Trophoblast cell (in vitro differentiated cells and primary cell): ENCODE data around the gene RPS16.

Source experiments
- DNase-seq, 2 donors: peaks; one replicate each; pipeline ENCODE4 v3.0.0-alpha.2; 2016
- H2AFZ ChIP-seq: 2 replicates; pipeline ENCODE4 v1.6.1; 2013; ENCODE audit warnings: low read length, moderate library complexity, mild to moderate bottlenecking; ENCODE audit not compliant: insufficient read depth, poor library complexity
- H2AK5ac ChIP-seq: 2 replicates; pipeline ENCODE4 v1.6.1; 2013; ENCODE audit warnings: mild to moderate bottlenecking, low read length
- H2BK120ac ChIP-seq: 2 replicates; pipeline ENCODE4 v1.6.1; 2013; ENCODE audit warnings: low read length, mild to moderate bottlenecking, moderate library complexity; ENCODE audit not compliant: insufficient read depth, poor library complexity
- H2BK12ac ChIP-seq: 2 replicates; pipeline ENCODE4 v1.6.1; 2013; ENCODE audit warnings: mild to moderate bottlenecking, low read length, moderate library complexity
- H2BK5ac ChIP-seq: 2 replicates; pipeline ENCODE4 v1.6.1; 2013; ENCODE audit warnings: low read length, low read depth, moderate library complexity, mild to moderate bottlenecking; ENCODE audit not compliant: poor library complexity
- H3K14ac ChIP-seq: 2 replicates; pipeline ENCODE4 v1.6.1; 2013; ENCODE audit warnings: mild to moderate bottlenecking, low read length
- H3K18ac ChIP-seq: 2 replicates; pipeline ENCODE4 v1.6.1; 2013; ENCODE audit warnings: mild to moderate bottlenecking, low read length
- H3K23ac ChIP-seq: 2 replicates; pipeline ENCODE4 v1.6.1; 2013; ENCODE audit warnings: low read length
- H3K27ac ChIP-seq: 2 replicates; pipeline ENCODE4 v1.5.1; 2013; ENCODE audit warnings: low read depth, mild to moderate bottlenecking, inconsistent platforms, low read length, moderate library complexity
- H3K27me3 ChIP-seq: 2 replicates; pipeline ENCODE4 v1.6.1; 2013; ENCODE audit warnings: inconsistent platforms, mild to moderate bottlenecking, low read length, moderate library complexity; ENCODE audit not compliant: insufficient read depth
- H3K36me3 ChIP-seq, 2 experiments: 1 replicate in 1 of 2; 2 replicates in 1 of 2; pipeline ENCODE4 v1.6.1; 2013; ENCODE audit warnings: low read length in 2 of 2, mild to moderate bottlenecking in 2 of 2, moderate library complexity in 1 of 2; ENCODE audit not compliant: insufficient read depth in 2 of 2, control insufficient read depth in 1 of 2
- H3K4ac ChIP-seq: 2 replicates; pipeline ENCODE4 v1.6.1; 2013; ENCODE audit warnings: low read depth, mild to moderate bottlenecking, low read length, moderate library complexity
- H3K4me1 ChIP-seq, 2 experiments: 1 replicate in 1 of 2; 2 replicates in 1 of 2; pipeline ENCODE4 v1.6.1; 2013; ENCODE audit warnings: low read length in 2 of 2, mild to moderate bottlenecking in 2 of 2, moderate library complexity in 1 of 2; ENCODE audit not compliant: insufficient read depth in 2 of 2, control insufficient read depth in 1 of 2
- H3K4me2 ChIP-seq: 2 replicates; pipeline ENCODE4 v1.6.1; 2013; ENCODE audit warnings: inconsistent platforms, mild to moderate bottlenecking, low read length, moderate library complexity
- H3K4me3 ChIP-seq: 2 replicates; pipeline ENCODE4 v1.5.1; 2013; ENCODE audit warnings: mild to moderate bottlenecking, low read depth, low read length, inconsistent platforms
- H3K79me1 ChIP-seq: one replicate; pipeline ENCODE4 v1.6.1; 2013; ENCODE audit warnings: low read length
- H3K79me2 ChIP-seq: 2 replicates; pipeline ENCODE4 v1.6.1; 2013; ENCODE audit warnings: low read length, mild to moderate bottlenecking; ENCODE audit not compliant: control insufficient read depth, insufficient read depth, poor library complexity
- H3K9ac ChIP-seq: 2 replicates; pipeline ENCODE4 v1.6.1; 2013; ENCODE audit warnings: mild to moderate bottlenecking, low read length
- H3K9me3 ChIP-seq: 2 replicates; pipeline ENCODE4 v1.6.1; 2013; ENCODE audit warnings: low read depth, mild to moderate bottlenecking, control low read depth, inconsistent platforms, low read length; ENCODE audit not compliant: insufficient read depth
- H4K12ac ChIP-seq: 2 replicates; pipeline ENCODE4 v1.6.1; 2013; ENCODE audit warnings: low read depth, mild to moderate bottlenecking, low read length, moderate library complexity
- H4K8ac ChIP-seq: 2 replicates; pipeline ENCODE4 v1.6.1; 2013; ENCODE audit warnings: low read depth, mild to moderate bottlenecking, low read length, moderate library complexity
- H4K91ac ChIP-seq: one replicate; pipeline ENCODE4 v1.6.1; 2013; ENCODE audit warnings: low read depth, mild to moderate bottlenecking, low read length, moderate library complexity
- WGBS: extraction: QIAGEN DNeasy Blood & Tissue Kit; methylation state at CpG from one replicate; pipeline ENCODE4 v1.1.7; 2013; ENCODE audit warnings: missing lambda C conversion rate; ENCODE audit not compliant: insufficient read length, insufficient coverage; ENCODE audit errors: extremely low coverage; 5-methylcytosine and 5-hydroxymethylcytosine counted together

Gene RPS16

GRCh38 chr19:39408392-39409207, 27.1 kb downstream of the RPS16 start:
- Histone ChIP-seq H3K27ac (peak overlapping the region; percentile 29), H3K36me3 (peaks cover 12 to 13% of the 10 kb centered on the region in 2 experiments), H2AK5ac (peak overlapping the region; percentile 24), H4K91ac (peak overlapping the region; percentile 45), H4K8ac (peak overlapping the region; percentile 11), H3K9me3 (no peaks in the 10 kb centered on the region), H3K4me2 (peak overlapping the region; percentile 81), H3K27me3 (no peaks in the 10 kb centered on the region), H3K79me1 (peaks cover 42% of the 10 kb centered on the region), H2BK5ac (peak overlapping the region; percentile 47), H3K14ac (peak overlapping the region; percentile 47), H3K18ac (peak overlapping the region; percentile 20), H2AFZ (no peak overlapping the region), H3K4ac (peak overlapping the region; percentile 100), H2BK120ac (no peak overlapping the region), H4K12ac (no peak overlapping the region), H3K4me3 (peak overlapping the region; percentile 96), H3K23ac (no peak overlapping the region), H3K79me2 (peaks cover 38% of the 10 kb centered on the region), H3K4me1 (peaks cover 20 to 34% of the 10 kb centered on the region in 2 experiments), H3K9ac (peak overlapping the region; percentile 37), H2BK12ac (peak overlapping the region; percentile 23)
- peak in 1 of 2 donors; percentile 48 for DNase-seq
- no CpG with 5 or more reads among the region's 20 CpGs for WGBS

- peak overlapping the region; percentile 90 for H2BK5ac ChIP-seq
- peak overlapping the region; percentile 100 for H3K4ac ChIP-seq
- H2AK5ac ChIP-seq, result peak overlapping the region; percentile 95
- H3K9me3 ChIP-seq, result no peaks in the 10 kb centered on the region
- peak overlapping the region; percentile 25 for H2BK12ac ChIP-seq
- H2AFZ ChIP-seq, result peak overlapping the region; percentile 19
- H4K91ac ChIP-seq, result peak overlapping the region; percentile 93
- peak overlapping the region; percentile 50 for H3K14ac ChIP-seq
- WGBS, result no CpG with 5 or more reads among the region's 40 CpGs
- peak overlapping the region; percentile 97 for H3K9ac ChIP-seq
- peak overlapping the region; percentile 28 for H2BK120ac ChIP-seq
- H3K4me2 ChIP-seq, result peak overlapping the region; percentile 81
- H4K8ac ChIP-seq, result peak overlapping the region; percentile 43
- no peak overlapping the region for H3K23ac ChIP-seq
- H3K79me1 ChIP-seq, result peaks cover 44% of the 10 kb centered on the region
- H3K18ac ChIP-seq, result peak overlapping the region; percentile 25
- H3K4me3 ChIP-seq, result peak overlapping the region; percentile 96
- H3K27ac ChIP-seq, result peak overlapping the region; percentile 94
- peak overlapping the region; percentile 58 for H4K12ac ChIP-seq
- no peaks in the 10 kb centered on the region for H3K27me3 ChIP-seq
- DNase-seq, result peak in 1 of 2 donors; percentile 38
- H3K79me2 ChIP-seq, result peaks cover 36% of the 10 kb centered on the region
- peaks cover 24 to 40% of the 10 kb centered on the region in 2 experiments for H3K4me1 ChIP-seq
- H3K36me3 ChIP-seq, result peaks cover 12 to 13% of the 10 kb centered on the region in 2 experiments
Observed at GRCh38 chr19:39407660-39408391, 27.9 kb downstream of the RPS16 start.

- Histone ChIP-seq H4K12ac (peak overlapping the region; percentile 77), H3K4me3 (peak overlapping the region; percentile 96), H4K8ac (peak overlapping the region; percentile 87), H3K9ac (peak overlapping the region; percentile 97), H3K36me3 (peaks cover 12 to 13% of the 10 kb centered on the region in 2 experiments), H3K4me2 (peak overlapping the region; percentile 81), H3K14ac (peak overlapping the region; percentile 99), H3K9me3 (no peaks in the 10 kb centered on the region), H2AK5ac (peak overlapping the region; percentile 99), H3K79me2 (peaks cover 35% of the 10 kb centered on the region), H3K27ac (peak overlapping the region; percentile 94), H2AFZ (no peak overlapping the region), H2BK5ac (peak overlapping the region; percentile 90), H3K27me3 (no peaks in the 10 kb centered on the region), H3K18ac (peak overlapping the region; percentile 98), H3K4ac (peak overlapping the region; percentile 100), H3K23ac (no peak overlapping the region), H2BK120ac (peak overlapping the region; percentile 89), H4K91ac (peak overlapping the region; percentile 93), H3K4me1 (peaks cover 26 to 43% of the 10 kb centered on the region in 2 experiments), H3K79me1 (peaks cover 43% of the 10 kb centered on the region), H2BK12ac (no peak overlapping the region)
- WGBS, result no CpG with 5 or more reads among the region's 14 CpGs
- no peak for DNase-seq
Observed at GRCh38 chr19:39407410-39407659, 28.4 kb downstream of the RPS16 start.

DNA sequence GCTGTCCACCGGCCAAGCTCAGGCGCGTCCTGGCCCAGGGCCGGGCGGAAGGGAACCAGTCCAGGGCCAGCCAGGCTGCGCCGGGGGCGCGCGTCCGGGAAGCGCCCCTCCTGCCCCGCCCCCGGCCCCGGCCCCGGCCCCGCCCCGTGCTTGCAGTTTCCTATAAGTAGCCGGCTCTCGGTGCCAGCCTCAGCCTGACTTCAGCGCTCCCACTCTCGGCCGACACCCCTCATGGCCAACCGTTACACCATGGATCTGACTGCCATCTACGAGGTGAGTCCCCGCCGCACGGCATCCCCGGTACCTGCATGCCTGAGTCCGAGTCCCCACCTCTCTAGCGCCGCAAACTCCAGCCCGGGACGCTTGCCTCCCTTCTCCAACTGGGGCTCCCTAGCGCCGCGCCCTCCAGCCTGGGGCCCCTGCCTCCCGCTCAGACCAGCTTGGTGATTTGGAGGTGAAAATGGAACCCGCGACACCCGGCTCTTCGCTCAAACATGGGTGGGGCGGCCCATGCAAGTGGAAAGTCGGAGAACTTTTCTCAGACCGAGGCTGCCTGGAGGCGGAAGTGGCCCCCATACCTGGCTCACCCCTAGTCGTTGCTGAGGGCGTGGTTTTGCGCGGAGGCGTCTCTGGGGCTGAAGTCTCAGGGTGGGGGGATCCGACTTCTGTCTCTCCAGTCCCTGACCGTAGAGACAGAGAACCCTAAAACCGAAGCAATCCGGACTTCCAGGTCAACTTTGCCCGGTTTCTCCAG, 28.9 kb downstream of the RPS16 start, which contains the start of gene ZFP36:
ZFP36 (plus strand) TSS at position 192 of the 754 bp plus-strand sequence; CDS start at position 250, 58 bp downstream.
- no peaks in the 10 kb centered on the region for H3K9me3 ChIP-seq
- no CpG with 5 or more reads among the region's 56 CpGs for WGBS
- H3K27me3 ChIP-seq, result no peaks in the 10 kb centered on the region
- H3K4ac ChIP-seq, result peak within 1 kb of the TSS; percentile 100
- peak within 1 kb of the TSS; percentile 93 for H4K91ac ChIP-seq
- peak within 1 kb of the TSS; percentile 94 for H3K27ac ChIP-seq
- peaks cover 12 to 13% of the 10 kb centered on the region in 2 experiments for H3K36me3 ChIP-seq
- peak within 1 kb of the TSS; percentile 81 for H3K4me2 ChIP-seq
- peak within 1 kb of the TSS; percentile 99 for H3K14ac ChIP-seq
- H2BK12ac ChIP-seq, result peak within 1 kb of the TSS; percentile 79
- H3K23ac ChIP-seq, result no peak within 1 kb of the TSS
- H3K79me2 ChIP-seq, result peaks cover 35% of the 10 kb centered on the region
- peak within 1 kb of the TSS; percentile 99 for H2AK5ac ChIP-seq
- H2BK5ac ChIP-seq, result peak within 1 kb of the TSS; percentile 90
- H3K18ac ChIP-seq, result peak within 1 kb of the TSS; percentile 98
- DNase-seq, result peak; percentile 69 to 84
- H4K12ac ChIP-seq, result peak within 1 kb of the TSS; percentile 77
- peak within 1 kb of the TSS; percentile 97 for H3K9ac ChIP-seq
- H3K4me3 ChIP-seq, result peak within 1 kb of the TSS; percentile 96
- peaks cover 45% of the 10 kb centered on the region for H3K79me1 ChIP-seq
- H2BK120ac ChIP-seq, result peak within 1 kb of the TSS; percentile 89
- peaks cover 30 to 48% of the 10 kb centered on the region in 2 experiments for H3K4me1 ChIP-seq
- peak within 1 kb of the TSS; percentile 19 for H2AFZ ChIP-seq
- peak within 1 kb of the TSS; percentile 87 for H4K8ac ChIP-seq
